HEK293 (cell line): ENCODE results near the gene PARD3B.

Source experiments
- CTCF ChIA-PET: fragments of 350-600 bp; formaldehyde crosslinking; extraction: SDS; loops from one replicate; lab custom pipeline; 2021; ENCODE audit warnings: antibody characterized with exemption; lab: Yijun Ruan, JAX
- POLR2A ChIA-PET: fragments of 300-600 bp; formaldehyde crosslinking; extraction: SDS; loops from one replicate; lab custom pipeline; 2020; ENCODE audit warnings: antibody characterized with exemption, inconsistent platforms; lab: Yijun Ruan, JAX
- H3K27ac ChIP-seq: fragments of 200-500 bp; sonication (Bioruptor generic); 2 replicates; pipeline ENCODE4 v1.5.1; 2014; ENCODE audit warnings: low read depth, low read length, control low read depth, inconsistent platforms; ENCODE audit errors: extremely low read depth
- H3K36me3 ChIP-seq, 2 experiments: fragments of 200-500 bp in 1 of 2; sonication (Bioruptor generic) in 1 of 2; 1 replicate in 1 of 2; 2 replicates in 1 of 2; pipeline ENCODE4 v1.5.1; 2014 to 2017; ENCODE audit warnings: inconsistent platforms in 2 of 2, low read length in 2 of 2; ENCODE audit not compliant: control insufficient read depth in 2 of 2, insufficient read depth in 1 of 2
- H3K4me1 ChIP-seq: fragments of 200-500 bp; sonication (Bioruptor generic); 2 replicates; pipeline ENCODE4 v1.5.1; 2014; ENCODE audit warnings: mild to moderate bottlenecking, low read length, inconsistent platforms; ENCODE audit not compliant: control insufficient read depth, insufficient read depth
- H3K4me3 ChIP-seq: 2 replicates; pipeline ENCODE4 v1.5.1; 2011; ENCODE audit warnings: low read depth, mild to moderate bottlenecking, control low read depth, low read length, moderate library complexity
- H3K9me3 ChIP-seq: fragments of 200-500 bp; sonication (Bioruptor generic); 2 replicates; pipeline ENCODE4 v1.5.1; 2014; ENCODE audit warnings: low read depth, low read length, inconsistent platforms; ENCODE audit not compliant: control insufficient read depth, insufficient read depth
- ELK4 ChIP-seq: IDR thresholded peaks from 2 replicates; pipeline ENCODE4 v1.6.1; 2011; ENCODE audit warnings: mild to moderate bottlenecking, low read depth, low read length, borderline replicate concordance
- HIC1 ChIP-seq: fragments of 450-650 bp; formaldehyde crosslinking; IDR thresholded peaks from 2 replicates; pipeline ENCODE4 v1.5.1; 2016; ENCODE audit warnings: missing biosample characterization, missing genetic modification characterization
- KLF8 ChIP-seq: fragments of 450-650 bp; formaldehyde crosslinking; IDR thresholded peaks from 2 replicates; pipeline ENCODE4 v1.5.1; 2016; ENCODE audit warnings: missing biosample characterization, missing genetic modification characterization
- PRDM1 ChIP-seq: fragments of 450-650 bp; formaldehyde crosslinking; IDR thresholded peaks from 2 replicates; pipeline ENCODE4; 2016; ENCODE audit warnings: missing biosample characterization, missing genetic modification characterization
- SP7 ChIP-seq: fragments of 450-650 bp; formaldehyde crosslinking; IDR thresholded peaks from 2 replicates; pipeline ENCODE4 v1.5.1; 2016; ENCODE audit warnings: missing biosample characterization, missing genetic modification characterization
- WT1 ChIP-seq: fragments of 450-650 bp; formaldehyde crosslinking; IDR thresholded peaks from 2 replicates; pipeline ENCODE4 v1.5.1; 2016; ENCODE audit warnings: missing biosample characterization, missing genetic modification characterization
- YY1 ChIP-seq: fragments of 450-650 bp; formaldehyde crosslinking; IDR thresholded peaks from 2 replicates; pipeline ENCODE4 v1.5.1; 2018; ENCODE audit warnings: missing biosample characterization, missing genetic modification characterization
- ZFHX2 ChIP-seq: fragments of 450-650 bp; formaldehyde crosslinking; conservative IDR thresholded peaks from 2 replicates; pipeline ENCODE4 v1.5.1; 2016; ENCODE audit warnings: missing biosample characterization, missing genetic modification characterization
- ZNF121 ChIP-seq: fragments of 450-650 bp; formaldehyde crosslinking; IDR thresholded peaks from 2 replicates; pipeline ENCODE4 v1.5.1; 2016; ENCODE audit warnings: missing biosample characterization, missing genetic modification characterization
- ZNF223 ChIP-seq: fragments of 450-650 bp; formaldehyde crosslinking; IDR thresholded peaks from 2 replicates; pipeline ENCODE4 v1.5.1; 2016; ENCODE audit warnings: missing biosample characterization, missing genetic modification characterization
- ZNF324 ChIP-seq: fragments of 450-650 bp; formaldehyde crosslinking; IDR thresholded peaks from 2 replicates; pipeline ENCODE4 v1.5.1; 2016; ENCODE audit warnings: missing biosample characterization, missing genetic modification characterization
- ZNF391 ChIP-seq: fragments of 450-650 bp; formaldehyde crosslinking; IDR thresholded peaks from 2 replicates; pipeline ENCODE4 v1.5.1; 2016; ENCODE audit warnings: low read depth, missing biosample characterization, missing genetic modification characterization, borderline replicate concordance
- ZNF473 ChIP-seq: fragments of 450-650 bp; formaldehyde crosslinking; IDR thresholded peaks from 2 replicates; pipeline ENCODE4 v1.5.1; 2017; ENCODE audit warnings: missing biosample characterization, missing genetic modification characterization
- ZNF544 ChIP-seq: fragments of 450-650 bp; formaldehyde crosslinking; IDR thresholded peaks from 2 replicates; pipeline ENCODE4 v1.5.0; 2017; ENCODE audit warnings: missing biosample characterization, missing genetic modification characterization
- ZNF549 ChIP-seq: fragments of 450-650 bp; IDR thresholded peaks from 2 replicates; pipeline ENCODE4 v1.5.1; 2018; ENCODE audit warnings: missing biosample characterization, missing genetic modification characterization, mild to moderate bottlenecking, inconsistent platforms, moderate library complexity
- ZNF600 ChIP-seq: fragments of 450-650 bp; formaldehyde crosslinking; IDR thresholded peaks from 2 replicates; pipeline ENCODE4 v1.5.1; 2016; ENCODE audit warnings: missing biosample characterization, missing genetic modification characterization
- ZNF654 ChIP-seq: fragments of 450-650 bp; formaldehyde crosslinking; IDR thresholded peaks from 2 replicates; pipeline ENCODE4 v1.5.1; 2016; ENCODE audit warnings: low read depth, missing biosample characterization, missing genetic modification characterization
- ZNF670 ChIP-seq: fragments of 450-650 bp; formaldehyde crosslinking; IDR thresholded peaks from 2 replicates; pipeline ENCODE4 v1.5.1; 2016; ENCODE audit warnings: missing biosample characterization, missing genetic modification characterization, low read depth
- ZNF707 ChIP-seq: fragments of 450-650 bp; formaldehyde crosslinking; IDR thresholded peaks from 2 replicates; pipeline ENCODE4 v1.5.1; 2016; ENCODE audit warnings: missing biosample characterization, missing genetic modification characterization
- ZNF777 ChIP-seq: fragments of 450-650 bp; formaldehyde crosslinking; IDR thresholded peaks from 2 replicates; pipeline ENCODE4 v1.5.1; 2017; ENCODE audit warnings: missing biosample characterization, missing genetic modification characterization, borderline replicate concordance
- ZXDB ChIP-seq: fragments of 450-650 bp; formaldehyde crosslinking; IDR thresholded peaks from 2 replicates; pipeline ENCODE4 v1.5.1; 2016; ENCODE audit warnings: missing biosample characterization, missing genetic modification characterization
- TF ChIP-seq, protein P1 (sequence below): fragments of 450-650 bp; formaldehyde crosslinking; IDR thresholded peaks from 2 replicates; pipeline ENCODE4 v1.5.1; 2016; ENCODE audit warnings: missing biosample characterization, missing genetic modification characterization
- TF ChIP-seq, protein P2 (sequence below): fragments of 450-650 bp; formaldehyde crosslinking; IDR thresholded peaks from 2 replicates; pipeline ENCODE4 v1.5.1; 2016; ENCODE audit warnings: missing biosample characterization, missing genetic modification characterization
- TF ChIP-seq, protein P3 (sequence below): fragments of 450-650 bp; formaldehyde crosslinking; IDR thresholded peaks from 2 replicates; pipeline ENCODE4 v1.5.1; 2016; ENCODE audit warnings: missing biosample characterization, missing genetic modification characterization

Gene PARD3B

GRCh38 chr2:204885747-204886146 is 340.5 kb downstream of the PARD3B start:
- no peak overlapping the region for H3K4me3 ChIP-seq
- H3K36me3 ChIP-seq = no peaks in the 10 kb centered on the region
- H3K27ac ChIP-seq = no peak overlapping the region
- ChIA-PET POLR2A (no interaction called here), CTCF (interaction anchor here (0.8 to 1.1 kb wide), 2 partner anchors 14 to 394 kb away, joined by 3 to 4 read pairs; no protein-coding TSS in a partner anchor)
- H3K4me1 ChIP-seq = 0 out of 2 replicates have a peak, but pooled peaks cover 3% of the 10 kb centered on the region
- TF ChIP-seq, protein P1, sequence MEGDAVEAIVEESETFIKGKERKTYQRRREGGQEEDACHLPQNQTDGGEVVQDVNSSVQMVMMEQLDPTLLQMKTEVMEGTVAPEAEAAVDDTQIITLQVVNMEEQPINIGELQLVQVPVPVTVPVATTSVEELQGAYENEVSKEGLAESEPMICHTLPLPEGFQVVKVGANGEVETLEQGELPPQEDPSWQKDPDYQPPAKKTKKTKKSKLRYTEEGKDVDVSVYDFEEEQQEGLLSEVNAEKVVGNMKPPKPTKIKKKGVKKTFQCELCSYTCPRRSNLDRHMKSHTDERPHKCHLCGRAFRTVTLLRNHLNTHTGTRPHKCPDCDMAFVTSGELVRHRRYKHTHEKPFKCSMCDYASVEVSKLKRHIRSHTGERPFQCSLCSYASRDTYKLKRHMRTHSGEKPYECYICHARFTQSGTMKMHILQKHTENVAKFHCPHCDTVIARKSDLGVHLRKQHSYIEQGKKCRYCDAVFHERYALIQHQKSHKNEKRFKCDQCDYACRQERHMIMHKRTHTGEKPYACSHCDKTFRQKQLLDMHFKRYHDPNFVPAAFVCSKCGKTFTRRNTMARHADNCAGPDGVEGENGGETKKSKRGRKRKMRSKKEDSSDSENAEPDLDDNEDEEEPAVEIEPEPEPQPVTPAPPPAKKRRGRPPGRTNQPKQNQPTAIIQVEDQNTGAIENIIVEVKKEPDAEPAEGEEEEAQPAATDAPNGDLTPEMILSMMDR (tag by site-specific recombination) = 0 out of 2 replicates have a peak, but pooled peaks have one; percentile 19
- TF ChIP-seq ZNF473 (tag by site-specific recombination) (no peak), ZNF654 (peak; percentile 14; the same call in 1 of the 2 replicates)
- no peaks in the 10 kb centered on the region for H3K9me3 ChIP-seq

DNA sequence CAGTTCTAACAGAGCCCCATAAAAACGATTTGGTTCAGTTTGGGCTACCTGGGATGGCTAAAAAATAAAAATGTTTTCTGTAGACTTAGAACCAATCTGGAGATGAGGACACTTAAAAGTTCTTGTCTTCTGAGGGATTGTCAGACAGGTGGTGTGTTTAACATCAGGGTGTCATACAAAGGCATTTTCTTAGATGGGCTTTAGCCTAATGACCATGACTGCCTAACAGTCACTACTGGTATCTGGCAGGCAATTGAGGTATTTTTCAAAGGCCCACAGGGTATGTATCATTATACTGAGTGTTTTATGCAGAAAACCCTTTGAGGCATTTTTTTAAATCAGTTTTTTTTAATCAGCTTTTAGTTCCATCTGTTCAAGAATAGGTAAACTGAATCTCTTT is 341.4 kb downstream of the PARD3B start:
- no peaks in the 10 kb centered on the region for H3K9me3 ChIP-seq
- TF ChIP-seq ZNF670 (tag by site-specific recombination) = no peak
- no peak for TF ChIP-seq ZNF324 (tag by site-specific recombination)
- no peak for TF ChIP-seq PRDM1 (tag by site-specific recombination)
- TF ChIP-seq ZNF391 (tag by site-specific recombination) = no peak
- TF ChIP-seq ZFHX2 (tag by site-specific recombination) = no peak
- no peak for TF ChIP-seq ZNF544 (tag by site-specific recombination)
- TF ChIP-seq ZNF121 = no peak
- no peak for TF ChIP-seq ZNF707 (tag by site-specific recombination)
- TF ChIP-seq ZNF600 (tag by site-specific recombination) = no peak
- no peak for TF ChIP-seq ZNF777
- TF ChIP-seq ELK4 = no peak
- TF ChIP-seq HIC1 (tag by site-specific recombination) = no peak
- TF ChIP-seq, all 188 proteins: peak for 0
- H3K27ac ChIP-seq = no peak overlapping the region
- H3K36me3 ChIP-seq = no peaks in the 10 kb centered on the region
- H3K4me1 ChIP-seq = 0 out of 2 replicates have a peak, but pooled peaks cover 3% of the 10 kb centered on the region
- CTCF ChIA-PET = no interaction called here
- POLR2A ChIA-PET = no interaction called here
- no peak overlapping the region for H3K4me3 ChIP-seq

- ChIA-PET POLR2A (no interaction called here), CTCF (no interaction called here)
- Histone ChIP-seq H3K9me3 (no peaks in the 10 kb centered on the region), H3K4me3 (no peak overlapping the region), H3K27ac (no peak overlapping the region), H3K4me1 (0 out of 2 replicates have a peak, but pooled peaks cover 3% of the 10 kb centered on the region), H3K36me3 (no peaks in the 10 kb centered on the region)
- TF ChIP-seq ZXDB (0 out of 2 replicates have a peak, but pooled peaks have one; percentile 17), ZNF549 (tag by site-specific recombination) (no peak), KLF8 (tag by site-specific recombination) (peak; percentile 59; the same call in 1 of the 2 replicates), ZNF223 (tag by site-specific recombination) (no peak), WT1 (tag by site-specific recombination) (0 out of 2 replicates have a peak, but pooled peaks have one; percentile 23), SP7 (tag by site-specific recombination) (peak; percentile 62; the same call in 1 of the 2 replicates), YY1 (tag by site-specific recombination) (no peak)
- TF ChIP-seq, protein P2, sequence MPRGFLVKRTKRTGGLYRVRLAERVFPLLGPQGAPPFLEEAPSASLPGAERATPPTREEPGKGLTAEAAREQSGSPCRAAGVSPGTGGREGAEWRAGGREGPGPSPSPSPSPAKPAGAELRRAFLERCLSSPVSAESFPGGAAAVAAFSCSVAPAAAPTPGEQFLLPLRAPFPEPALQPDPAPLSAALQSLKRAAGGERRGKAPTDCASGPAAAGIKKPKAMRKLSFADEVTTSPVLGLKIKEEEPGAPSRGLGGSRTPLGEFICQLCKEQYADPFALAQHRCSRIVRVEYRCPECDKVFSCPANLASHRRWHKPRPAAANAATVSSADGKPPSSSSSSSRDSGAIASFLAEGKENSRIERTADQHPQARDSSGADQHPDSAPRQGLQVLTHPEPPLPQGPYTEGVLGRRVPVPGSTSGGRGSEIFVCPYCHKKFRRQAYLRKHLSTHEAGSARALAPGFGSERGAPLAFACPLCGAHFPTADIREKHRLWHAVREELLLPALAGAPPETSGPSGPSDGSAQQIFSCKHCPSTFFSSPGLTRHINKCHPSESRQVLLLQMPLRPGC = no peak
- TF ChIP-seq, protein P3, sequence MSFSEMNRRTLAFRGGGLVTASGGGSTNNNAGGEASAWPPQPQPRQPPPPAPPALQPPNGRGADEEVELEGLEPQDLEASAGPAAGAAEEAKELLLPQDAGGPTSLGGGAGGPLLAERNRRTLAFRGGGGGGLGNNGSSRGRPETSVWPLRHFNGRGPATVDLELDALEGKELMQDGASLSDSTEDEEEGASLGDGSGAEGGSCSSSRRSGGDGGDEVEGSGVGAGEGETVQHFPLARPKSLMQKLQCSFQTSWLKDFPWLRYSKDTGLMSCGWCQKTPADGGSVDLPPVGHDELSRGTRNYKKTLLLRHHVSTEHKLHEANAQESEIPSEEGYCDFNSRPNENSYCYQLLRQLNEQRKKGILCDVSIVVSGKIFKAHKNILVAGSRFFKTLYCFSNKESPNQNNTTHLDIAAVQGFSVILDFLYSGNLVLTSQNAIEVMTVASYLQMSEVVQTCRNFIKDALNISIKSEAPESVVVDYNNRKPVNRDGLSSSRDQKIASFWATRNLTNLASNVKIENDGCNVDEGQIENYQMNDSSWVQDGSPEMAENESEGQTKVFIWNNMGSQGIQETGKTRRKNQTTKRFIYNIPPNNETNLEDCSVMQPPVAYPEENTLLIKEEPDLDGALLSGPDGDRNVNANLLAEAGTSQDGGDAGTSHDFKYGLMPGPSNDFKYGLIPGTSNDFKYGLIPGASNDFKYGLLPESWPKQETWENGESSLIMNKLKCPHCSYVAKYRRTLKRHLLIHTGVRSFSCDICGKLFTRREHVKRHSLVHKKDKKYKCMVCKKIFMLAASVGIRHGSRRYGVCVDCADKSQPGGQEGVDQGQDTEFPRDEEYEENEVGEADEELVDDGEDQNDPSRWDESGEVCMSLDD (tag by site-specific recombination) = no peak
Observed at GRCh38 chr2:204888222-204888621, 342.9 kb downstream of the PARD3B start.
